Endothelial cell of umbilical vein (primary cell): ENCODE data around the gene CASP10. TPM values are rescaled to one million over a fixed set of nuclear protein-coding genes. Genes with fewer than 3 reads are reported as not detected.

Experiments
- BruUV-seq: library from RNA; stranded (reverse); fragments of 400-500 nt; replicated peaks from 2 replicates; lab custom pipeline; 2021; lab: Mats Ljungman, UMichigan
- CTCF ChIA-PET: fragments of 300-600, 350-600 bp; sonication (Branson Sonifier 250); formaldehyde crosslinking; loops from one replicate; lab custom pipeline; 2021; ENCODE audit warnings: antibody characterized with exemption, inconsistent platforms; lab: Charles Lee
- POLR2A ChIA-PET: fragments of 300-600, 350-600 bp; sonication (Branson Sonifier 250); formaldehyde crosslinking; loops from one replicate; lab custom pipeline; 2021; ENCODE audit warnings: antibody characterized with exemption, inconsistent platforms; lab: Charles Lee
- DNase-seq: peaks from one replicate; pipeline ENCODE4 v3.0.0-alpha.2; 2011; ENCODE audit warnings: low read depth, low spot score
- FAIRE-seq: peaks from 2 replicates; lab custom pipeline; 2011; peaks lifted over from hg19 to GRCh38; lab: Jason Lieb, UNC
- H2AFZ ChIP-seq: 2 replicates; pipeline ENCODE4 v1.6.0; 2012; ENCODE audit warnings: low read depth, low read length, control low read depth, inconsistent platforms
- H3K27ac ChIP-seq: 2 replicates; pipeline ENCODE4 v1.5.1; 2011; ENCODE audit warnings: low read depth, mild to moderate bottlenecking, control low read depth, low read length, moderate library complexity; ENCODE audit not compliant: insufficient read depth
- H3K27me3 ChIP-seq, 2 experiments: 2 replicates each; pipeline versions ENCODE4 v1.6.0 to v1.6.1; 2011; ENCODE audit warnings: low read length in 2 of 2, mixed read lengths in 1 of 2; ENCODE audit not compliant: control insufficient read depth in 2 of 2, insufficient read depth in 2 of 2
- H3K36me3 ChIP-seq, 2 experiments: 2 replicates in 1 of 2; 3 replicates in 1 of 2; pipeline ENCODE4 v1.5.1; 2011; ENCODE audit warnings: low read length in 2 of 2, mild to moderate bottlenecking in 1 of 2, moderate library complexity in 1 of 2; ENCODE audit not compliant: control insufficient read depth in 2 of 2, insufficient read depth in 2 of 2; ENCODE audit errors: extremely low read depth in 1 of 2
- H3K4me1 ChIP-seq: 3 replicates; pipeline ENCODE4 v1.5.1; 2011; ENCODE audit warnings: mild to moderate bottlenecking, low read length; ENCODE audit not compliant: control insufficient read depth, insufficient read depth; ENCODE audit errors: extremely low read depth
- H3K4me2 ChIP-seq: 2 replicates; pipeline ENCODE4 v1.6.1; 2011; ENCODE audit warnings: low read length, control low read depth, mixed read lengths; ENCODE audit not compliant: insufficient read depth
- H3K4me3 ChIP-seq, 3 experiments: fragments of 200-600 bp in 1 of 3; sonication (generic), shearing (Covaris generic) in 1 of 3; replicated peaks in 1 of 3; 2 replicates each; pipeline ENCODE4 v1.5.1; 2011 to 2016; ENCODE audit warnings: control low read depth in 3 of 3, low read length in 3 of 3, mild to moderate bottlenecking in 2 of 3, inconsistent platforms in 1 of 3, low read depth in 1 of 3, moderate library complexity in 1 of 3; ENCODE audit not compliant: insufficient read depth in 1 of 3
- H3K79me2 ChIP-seq: 2 replicates; pipeline ENCODE4 v1.6.0; 2012; ENCODE audit warnings: low read length, inconsistent platforms; ENCODE audit not compliant: control insufficient read depth, insufficient read depth
- H3K9ac ChIP-seq: replicated peaks from 2 replicates; pipeline ENCODE3; 2011; ENCODE audit warnings: low read length, control low read depth; ENCODE audit not compliant: insufficient read depth; ENCODE audit errors: extremely low read depth
- H3K9me1 ChIP-seq: replicated peaks from 3 replicates; pipeline ENCODE4 v1.6.0; 2011; ENCODE audit warnings: mild to moderate bottlenecking, low read length; ENCODE audit not compliant: control insufficient read depth, insufficient read depth; ENCODE audit errors: extremely low read depth
- H3K9me3 ChIP-seq: replicated peaks from 2 replicates; pipeline ENCODE4 v1.5.1; 2012; ENCODE audit warnings: low read length, inconsistent platforms; ENCODE audit not compliant: control insufficient read depth, insufficient read depth
- H4K20me1 ChIP-seq: replicated peaks from 2 replicates; pipeline ENCODE3; 2011; ENCODE audit warnings: mild to moderate bottlenecking, low read length; ENCODE audit not compliant: control insufficient read depth, insufficient read depth; ENCODE audit errors: extremely low read depth
- EZH2 ChIP-seq: IDR thresholded peaks from 2 replicates; pipeline ENCODE4 v1.6.1; 2012; ENCODE audit warnings: borderline replicate concordance, low read depth, mild to moderate bottlenecking, moderate library complexity, low read length, inconsistent platforms; ENCODE audit not compliant: severe bottlenecking
- FOS ChIP-seq: IDR thresholded peaks from 2 replicates; pipeline ENCODE4 v1.6.1; 2011; ENCODE audit warnings: mild to moderate bottlenecking, low read length, moderate library complexity, borderline replicate concordance; ENCODE audit not compliant: insufficient read depth
- GATA2 ChIP-seq: IDR thresholded peaks from 2 replicates; pipeline ENCODE4 v1.7.0; 2011; ENCODE audit warnings: low read depth, mild to moderate bottlenecking, moderate library complexity, mixed read lengths, low read length; ENCODE audit not compliant: insufficient read length, insufficient read depth
- JUN ChIP-seq: IDR thresholded peaks from 2 replicates; pipeline ENCODE4 v1.6.1; 2011; ENCODE audit warnings: borderline replicate concordance, low read depth; ENCODE audit not compliant: insufficient read length, insufficient read depth
- MYC ChIP-seq: IDR thresholded peaks from one replicate; pipeline ENCODE4 v1.6.1; 2011; ENCODE audit warnings: mild to moderate bottlenecking, low read depth, low read length
- POLR2AphosphoS5 ChIP-seq: IDR thresholded peaks from 2 replicates; pipeline ENCODE4 v1.6.1; 2012; ENCODE audit warnings: low read depth, mild to moderate bottlenecking, control low read depth, low read length, moderate library complexity; ENCODE audit not compliant: insufficient read depth
- dilution Hi-C: fragments of 300-500 bp; cut with MboI; formaldehyde crosslinking; loops from one replicate; pipeline ENCODE4 v1.15.0; 2019; ENCODE audit warnings: low sequenced_read_pairs; ENCODE audit not compliant: extremely low pct_ligation_motif_present
- intact Hi-C: fragments of 100-400 bp; cut with micrococcal nuclease; formaldehyde crosslinking; loops from one replicate; pipeline ENCODE4 v1.10.0; 2022
- polyA plus RNA-seq, 4 experiments: library from polyadenylated mRNA; depleted of rRNA in 3 of 4; stranded (reverse) in 3 of 4; unstranded in 1 of 4; fragments of >200 nt; gene quantifications; 2 replicates each; pipeline versions ENCODE4 v1.2.1 to v1.2.3, GENCODE V29; 2011 to 2012; ENCODE audit warnings: missing spikeins in 1 of 4
- total RNA-seq: library from RNA; stranded (reverse); gene quantifications from 2 replicates; pipeline ENCODE4 v1.2.3, GENCODE V29; 2021
- TF ChIP-seq, protein P1 (sequence below), 2 donors: IDR thresholded peaks; 1 replicate in 1 of 2; 2 replicates in 1 of 2; pipeline ENCODE4 v1.5.1; 2011; ENCODE audit warnings: low read length in 2 of 2, mild to moderate bottlenecking in 2 of 2, moderate library complexity in 2 of 2, control low read depth in 1 of 2, inconsistent platforms in 1 of 2, low read depth in 1 of 2; ENCODE audit not compliant: insufficient read depth in 1 of 2; ENCODE audit errors: extremely low read depth in 1 of 2
- TF ChIP-seq, protein P2 (sequence below): IDR thresholded peaks from 2 replicates; pipeline ENCODE4 v1.6.1; 2011; ENCODE audit not compliant: insufficient read depth, insufficient read length

Gene CASP10
- total and polyA plus RNA-seq, 2 donors (not counting 3 experiments of a cell fraction or from before 2014, with no cell fraction given): 16.4 to 37.6 TPM

DNA sequence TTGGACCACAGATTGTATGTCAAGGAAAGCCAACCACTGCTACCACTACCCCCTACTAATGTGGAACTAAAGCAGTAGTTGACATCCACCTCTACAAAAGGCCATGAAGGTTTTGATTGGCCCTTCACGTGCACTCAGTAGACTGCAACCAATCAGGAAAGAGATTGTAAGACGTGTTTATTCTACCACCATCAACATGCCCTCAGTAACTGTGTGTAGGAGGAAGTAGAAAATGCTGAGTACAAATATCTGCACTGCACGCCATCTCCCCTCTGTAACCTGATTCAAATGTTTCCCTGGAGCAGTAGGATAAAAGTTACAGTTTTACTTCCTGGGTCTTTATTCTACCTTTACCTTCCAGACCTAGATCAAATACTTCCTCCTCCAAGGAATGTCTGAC is 2.9 kb upstream of the CASP10 start:
- dilution Hi-C loops (loop anchor here (25.0 kb wide), 1 partner anchor 268 kb away; no protein-coding TSS in a partner anchor), intact Hi-C loops (no loop called here)
- H2AFZ ChIP-seq: no peak overlapping the region
- DNase-seq: no peak
- no peaks in the 10 kb centered on the region for H4K20me1 ChIP-seq
- H3K27me3 ChIP-seq: no peaks in the 10 kb centered on the region
- FAIRE-seq: no peak
- no peaks in the 10 kb centered on the region for H3K36me3 ChIP-seq
- no peak overlapping the region for H3K4me3 ChIP-seq
- CTCF ChIA-PET: interaction anchor here (1.0 to 5.7 kb wide), 3 partner anchors 53 to 278 kb away, joined by 3 to 331 read pairs (median 6); no protein-coding TSS in a partner anchor
- H3K27ac ChIP-seq: no peak overlapping the region
- H3K4me2 ChIP-seq: no peak overlapping the region
- no peaks in the 10 kb centered on the region for H3K9me3 ChIP-seq
- peaks cover 10% of the 10 kb centered on the region for H3K4me1 ChIP-seq
- H3K79me2 ChIP-seq: peaks cover 9% of the 10 kb centered on the region
- TF ChIP-seq, protein P1, sequence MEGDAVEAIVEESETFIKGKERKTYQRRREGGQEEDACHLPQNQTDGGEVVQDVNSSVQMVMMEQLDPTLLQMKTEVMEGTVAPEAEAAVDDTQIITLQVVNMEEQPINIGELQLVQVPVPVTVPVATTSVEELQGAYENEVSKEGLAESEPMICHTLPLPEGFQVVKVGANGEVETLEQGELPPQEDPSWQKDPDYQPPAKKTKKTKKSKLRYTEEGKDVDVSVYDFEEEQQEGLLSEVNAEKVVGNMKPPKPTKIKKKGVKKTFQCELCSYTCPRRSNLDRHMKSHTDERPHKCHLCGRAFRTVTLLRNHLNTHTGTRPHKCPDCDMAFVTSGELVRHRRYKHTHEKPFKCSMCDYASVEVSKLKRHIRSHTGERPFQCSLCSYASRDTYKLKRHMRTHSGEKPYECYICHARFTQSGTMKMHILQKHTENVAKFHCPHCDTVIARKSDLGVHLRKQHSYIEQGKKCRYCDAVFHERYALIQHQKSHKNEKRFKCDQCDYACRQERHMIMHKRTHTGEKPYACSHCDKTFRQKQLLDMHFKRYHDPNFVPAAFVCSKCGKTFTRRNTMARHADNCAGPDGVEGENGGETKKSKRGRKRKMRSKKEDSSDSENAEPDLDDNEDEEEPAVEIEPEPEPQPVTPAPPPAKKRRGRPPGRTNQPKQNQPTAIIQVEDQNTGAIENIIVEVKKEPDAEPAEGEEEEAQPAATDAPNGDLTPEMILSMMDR (IDR thresholded peaks at IDR 0.05; ENCODE audit: extremely low read depth in 1 of 2, insufficient read depth in 1 of 2, low read depth in 1 of 2, low read length in 2 of 2): no peak
- TF ChIP-seq EZH2 (no peak), GATA2 (no peak), MYC (no peak), JUN (no peak), POLR2AphosphoS5 (no peak), FOS (no peak)
- TF ChIP-seq, protein P2, sequence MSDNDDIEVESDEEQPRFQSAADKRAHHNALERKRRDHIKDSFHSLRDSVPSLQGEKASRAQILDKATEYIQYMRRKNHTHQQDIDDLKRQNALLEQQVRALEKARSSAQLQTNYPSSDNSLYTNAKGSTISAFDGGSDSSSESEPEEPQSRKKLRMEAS: no peak
- H3K9me1 ChIP-seq: no peaks in the 10 kb centered on the region
- no TSS peak for BruUV-seq
- no peak overlapping the region for H3K9ac ChIP-seq
- POLR2A ChIA-PET: no interaction called here
